ENCODE data around the gene LAPTM5. TPM values are rescaled to one million over a fixed set of nuclear protein-coding genes. Genes with fewer than 3 reads are reported as not detected.

LAPTM5 gene
- total RNA-seq, 2 donors from 2014 or later = 563 to 601 TPM

DNA sequence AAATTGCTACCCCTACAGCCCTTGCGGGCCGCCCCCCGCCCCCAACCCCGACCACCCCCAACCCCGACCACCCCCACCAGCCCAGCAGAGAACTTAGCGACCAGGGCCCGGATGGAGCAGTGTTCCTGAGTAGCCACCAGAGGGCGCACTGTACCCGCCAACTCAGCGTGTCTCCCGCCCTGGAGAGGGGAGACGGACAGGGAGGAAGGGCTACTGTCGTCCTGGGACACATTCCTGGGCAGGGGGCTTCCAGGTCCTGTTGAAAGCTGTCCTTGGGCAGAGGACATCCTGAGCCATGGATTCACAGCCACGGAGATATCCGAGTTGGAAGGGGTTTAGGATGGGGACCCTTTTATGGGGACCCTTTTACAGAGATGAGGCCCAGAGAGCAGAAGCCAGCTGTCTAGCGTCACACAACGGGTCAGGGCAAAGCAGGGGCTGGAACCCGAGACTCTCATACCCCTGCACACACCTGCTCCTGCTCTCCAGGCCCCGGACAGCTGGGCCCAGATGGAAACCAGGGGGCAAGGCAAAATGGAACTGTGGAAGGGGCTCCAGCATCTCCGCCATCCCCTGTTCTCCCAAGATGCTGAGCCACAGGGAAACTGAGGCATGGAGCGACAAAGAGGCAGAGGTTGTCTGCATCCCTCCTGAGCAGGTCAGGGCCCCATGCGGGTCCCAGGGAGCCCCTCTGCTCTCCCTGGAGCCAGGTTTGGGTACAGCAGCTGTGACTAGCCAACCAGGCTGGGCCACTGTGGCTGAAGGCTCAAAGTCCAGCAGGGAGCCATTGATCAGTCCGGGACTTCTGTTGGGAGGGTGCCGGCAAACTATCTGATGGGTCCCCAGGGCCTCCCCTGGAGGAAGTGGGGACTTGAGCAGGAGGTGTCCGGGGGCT, 25.0 kb upstream of the LAPTM5 start:
- Mint-ChIP-seq H3K36me3 (ENCODE audit: low read depth) (no peaks in the 10 kb centered on the region), H3K27ac (peak overlapping the region; percentile 74), H3K4me3 (peak overlapping the region; percentile 55), H3K4me1 (peaks cover 19% of the 10 kb centered on the region), H3K27me3 (peaks cover 3% of the 10 kb centered on the region)
- ATAC-seq (peak; percentile 77), DNase-seq (peak; percentile 60 to 66 (median 60))
- H3K9me3 ChIP-seq (ENCODE audit: control insufficient read depth, low read length, poor library complexity, severe bottlenecking) = no peaks in the 10 kb centered on the region

DNA sequence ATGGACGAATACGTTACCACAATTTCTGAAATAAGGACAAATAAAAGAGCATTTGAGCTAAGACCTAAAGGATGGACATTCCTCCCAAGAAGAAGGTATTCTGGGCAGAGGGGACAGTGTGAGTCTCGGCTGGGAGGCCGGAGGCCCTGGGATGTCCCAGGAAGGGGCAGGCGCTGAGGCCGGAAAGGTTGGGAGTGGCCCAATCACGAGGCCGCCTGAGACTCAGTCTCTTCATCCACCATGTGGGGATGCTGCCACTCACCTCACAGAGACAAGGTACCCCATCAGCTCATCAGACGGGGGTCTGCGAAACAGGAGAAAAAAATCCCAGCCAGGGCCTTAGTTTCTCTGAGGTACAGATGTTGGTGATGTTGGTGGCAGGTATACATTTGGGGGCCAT, 24.3 kb upstream of the LAPTM5 start:
- Mint-ChIP-seq H3K4me3 (peak overlapping the region; percentile 55), H3K27ac (peak overlapping the region; percentile 74), H3K36me3 (ENCODE audit: low read depth) (no peaks in the 10 kb centered on the region), H3K4me1 (peaks cover 19% of the 10 kb centered on the region), H3K27me3 (no peaks in the 10 kb centered on the region)
- ATAC-seq = no peak
- no peaks in the 10 kb centered on the region for H3K9me3 ChIP-seq (ENCODE audit: control insufficient read depth, low read length, poor library complexity, severe bottlenecking)
- no peak for DNase-seq

DNA sequence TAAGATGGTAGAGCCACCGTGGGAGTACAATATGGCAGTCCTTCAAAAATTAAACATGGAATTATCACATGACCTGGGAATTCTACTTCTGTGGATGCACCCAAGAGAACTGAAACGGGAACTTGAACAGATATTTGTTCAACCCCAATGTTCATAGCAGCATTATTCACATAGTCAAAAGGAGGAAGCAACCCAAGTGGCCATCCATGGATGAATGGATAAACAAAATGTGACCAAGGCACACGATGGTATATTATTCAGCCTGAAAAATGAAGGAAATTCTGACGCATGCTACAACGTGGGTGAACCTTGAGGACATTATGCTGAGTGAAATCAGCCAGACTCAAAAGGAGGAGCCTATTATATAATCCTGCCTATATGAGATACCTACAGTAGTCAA, 22.8 kb upstream of the LAPTM5 start:
- H3K9me3 ChIP-seq (ENCODE audit: control insufficient read depth, low read length, poor library complexity, severe bottlenecking) = no peaks in the 10 kb centered on the region
- no peaks in the 10 kb centered on the region for H3K36me3 Mint-ChIP-seq (ENCODE audit: low read depth)
- ATAC-seq = peak; percentile 19
- peaks cover 19% of the 10 kb centered on the region for H3K4me1 Mint-ChIP-seq
- H3K27me3 Mint-ChIP-seq = no peaks in the 10 kb centered on the region
- no peak overlapping the region for H3K4me3 Mint-ChIP-seq
- H3K27ac Mint-ChIP-seq = no peak overlapping the region
- DNase-seq = no peak

DNA sequence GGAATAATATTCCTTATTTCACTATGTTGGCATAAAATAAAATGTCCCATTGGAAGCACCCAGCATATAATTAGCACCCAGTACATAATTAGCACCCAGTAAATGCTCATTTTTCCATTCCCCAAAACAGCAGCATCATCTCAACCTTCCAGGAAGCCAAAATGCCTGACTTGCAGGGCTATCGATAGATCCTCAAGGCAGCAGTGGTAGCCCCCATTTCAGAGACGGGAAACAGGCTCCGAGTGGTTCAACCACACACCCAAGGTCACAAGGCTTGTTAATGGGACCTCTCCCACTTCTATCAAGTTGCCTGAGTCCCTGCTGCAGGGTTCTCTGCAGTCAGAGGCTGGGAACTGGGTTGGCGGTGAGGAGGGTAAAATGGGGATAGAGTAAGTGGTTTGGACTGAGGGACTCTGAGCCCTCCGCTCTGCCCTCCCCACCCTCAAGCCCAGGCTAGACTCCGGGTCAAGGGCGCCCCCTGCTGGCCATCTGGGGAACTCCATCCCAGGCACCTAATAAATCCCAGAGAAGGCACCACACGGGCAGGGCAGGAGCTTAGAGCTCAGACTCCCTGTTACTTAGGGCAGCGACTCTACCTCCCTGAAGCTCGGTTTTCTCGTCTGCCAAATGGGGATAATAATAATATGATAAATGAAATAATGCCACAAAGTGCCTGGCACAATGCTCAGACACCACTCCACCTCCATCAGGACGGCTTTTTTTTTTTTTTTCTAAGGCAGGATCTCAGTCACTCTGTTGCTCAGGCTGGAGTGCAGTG, 21.9 kb upstream of the LAPTM5 start:
- peak; percentile 83 for ATAC-seq
- Mint-ChIP-seq H3K36me3 (ENCODE audit: low read depth) (no peaks in the 10 kb centered on the region), H3K4me1 (peaks cover 19% of the 10 kb centered on the region), H3K4me3 (peak overlapping the region; percentile 53), H3K27me3 (no peaks in the 10 kb centered on the region), H3K27ac (peak overlapping the region; percentile 81)
- peak; percentile 80 to 93 (median 84) for DNase-seq
- H3K9me3 ChIP-seq (ENCODE audit: control insufficient read depth, low read length, poor library complexity, severe bottlenecking) = no peaks in the 10 kb centered on the region

DNA sequence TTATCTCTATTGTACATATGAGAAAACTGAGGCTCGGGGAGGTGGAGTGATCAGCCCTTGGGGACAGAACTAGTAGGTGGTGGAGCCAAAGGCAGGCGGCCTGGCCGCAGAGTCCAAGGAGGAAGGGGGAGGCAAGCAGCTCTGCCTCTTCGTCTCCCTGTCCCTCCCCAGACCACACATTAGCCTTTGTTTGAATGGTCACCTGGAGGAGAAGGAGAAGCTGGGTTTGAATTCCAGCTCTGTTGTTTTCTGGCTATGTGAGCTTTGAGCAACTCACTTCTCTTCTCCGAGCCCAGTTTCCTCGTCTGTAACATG, 21.4 kb upstream of the LAPTM5 start:
- ATAC-seq (no peak), DNase-seq (no peak)
- H3K27ac Mint-ChIP-seq = peak overlapping the region; percentile 81
- H3K36me3 Mint-ChIP-seq (ENCODE audit: low read depth) = no peaks in the 10 kb centered on the region
- no peaks in the 10 kb centered on the region for H3K27me3 Mint-ChIP-seq
- peaks cover 19% of the 10 kb centered on the region for H3K4me1 Mint-ChIP-seq
- no peaks in the 10 kb centered on the region for H3K9me3 ChIP-seq (ENCODE audit: control insufficient read depth, low read length, poor library complexity, severe bottlenecking)
- no peak overlapping the region for H3K4me3 Mint-ChIP-seq

DNA sequence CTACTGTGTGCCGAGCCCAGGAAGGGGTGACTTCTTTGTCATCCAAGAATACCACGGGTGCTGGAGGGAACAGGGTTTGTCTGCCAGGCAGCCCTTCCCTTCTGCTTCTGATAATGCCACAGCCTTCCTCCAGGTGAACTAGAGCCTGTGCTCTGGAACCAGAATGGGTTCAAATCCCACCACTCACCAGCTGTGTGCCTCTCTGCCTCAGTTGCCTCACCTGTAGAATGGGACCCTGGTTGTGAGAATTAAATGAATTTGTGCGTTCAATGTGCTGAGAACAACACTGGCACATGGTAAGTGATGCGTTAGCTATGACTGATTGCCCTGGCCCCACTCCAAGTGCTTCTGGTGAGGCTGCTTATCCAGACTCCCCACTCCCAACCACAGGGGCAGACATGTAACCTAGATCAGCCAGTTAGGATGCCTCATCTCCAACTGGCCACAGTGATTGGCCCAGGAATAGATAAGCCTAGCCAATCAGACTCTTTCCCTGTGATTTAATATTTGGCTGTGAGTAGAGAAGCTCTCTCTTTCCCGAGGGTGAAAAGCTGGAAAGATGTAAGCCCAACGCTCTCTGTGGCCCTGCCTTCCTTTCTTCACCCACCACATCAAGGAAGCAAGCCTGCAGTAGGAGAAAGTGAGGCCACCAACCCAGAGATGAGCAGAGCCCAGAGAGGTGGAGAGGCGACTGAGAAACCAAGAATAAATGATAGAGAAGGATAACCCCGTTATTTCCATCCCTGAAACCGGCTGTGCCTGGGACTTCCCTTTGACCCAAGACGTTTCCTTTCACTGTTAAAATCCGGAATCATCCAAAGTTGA, 20.8 kb upstream of the LAPTM5 start:
- Mint-ChIP-seq H3K27me3 (no peaks in the 10 kb centered on the region), H3K27ac (peak overlapping the region; percentile 81), H3K36me3 (ENCODE audit: low read depth) (no peaks in the 10 kb centered on the region), H3K4me3 (no peak overlapping the region), H3K4me1 (peaks cover 19% of the 10 kb centered on the region)
- no peaks in the 10 kb centered on the region for H3K9me3 ChIP-seq (ENCODE audit: control insufficient read depth, low read length, poor library complexity, severe bottlenecking)
- ATAC-seq (no peak), DNase-seq (no peak)

DNA sequence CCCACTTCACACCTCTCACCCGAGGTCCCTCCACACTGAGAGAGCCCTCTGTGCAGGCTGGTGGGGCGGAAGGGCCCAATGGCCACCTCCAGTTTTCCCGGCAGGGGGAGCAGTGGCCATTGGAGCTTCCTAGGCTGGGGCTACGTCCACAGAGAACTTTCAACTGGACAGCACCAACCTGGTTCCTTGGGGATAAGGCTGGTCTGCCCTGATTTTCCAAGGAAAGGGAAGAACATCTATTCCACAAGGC, 20.3 kb upstream of the LAPTM5 start:
- Mint-ChIP-seq H3K4me3 (no peak overlapping the region), H3K4me1 (peaks cover 19% of the 10 kb centered on the region), H3K27ac (no peak overlapping the region), H3K36me3 (ENCODE audit: low read depth) (no peaks in the 10 kb centered on the region), H3K27me3 (no peaks in the 10 kb centered on the region)
- DNase-seq (no peak), ATAC-seq (no peak)
- H3K9me3 ChIP-seq (ENCODE audit: control insufficient read depth, low read length, poor library complexity, severe bottlenecking) = no peaks in the 10 kb centered on the region

DNA sequence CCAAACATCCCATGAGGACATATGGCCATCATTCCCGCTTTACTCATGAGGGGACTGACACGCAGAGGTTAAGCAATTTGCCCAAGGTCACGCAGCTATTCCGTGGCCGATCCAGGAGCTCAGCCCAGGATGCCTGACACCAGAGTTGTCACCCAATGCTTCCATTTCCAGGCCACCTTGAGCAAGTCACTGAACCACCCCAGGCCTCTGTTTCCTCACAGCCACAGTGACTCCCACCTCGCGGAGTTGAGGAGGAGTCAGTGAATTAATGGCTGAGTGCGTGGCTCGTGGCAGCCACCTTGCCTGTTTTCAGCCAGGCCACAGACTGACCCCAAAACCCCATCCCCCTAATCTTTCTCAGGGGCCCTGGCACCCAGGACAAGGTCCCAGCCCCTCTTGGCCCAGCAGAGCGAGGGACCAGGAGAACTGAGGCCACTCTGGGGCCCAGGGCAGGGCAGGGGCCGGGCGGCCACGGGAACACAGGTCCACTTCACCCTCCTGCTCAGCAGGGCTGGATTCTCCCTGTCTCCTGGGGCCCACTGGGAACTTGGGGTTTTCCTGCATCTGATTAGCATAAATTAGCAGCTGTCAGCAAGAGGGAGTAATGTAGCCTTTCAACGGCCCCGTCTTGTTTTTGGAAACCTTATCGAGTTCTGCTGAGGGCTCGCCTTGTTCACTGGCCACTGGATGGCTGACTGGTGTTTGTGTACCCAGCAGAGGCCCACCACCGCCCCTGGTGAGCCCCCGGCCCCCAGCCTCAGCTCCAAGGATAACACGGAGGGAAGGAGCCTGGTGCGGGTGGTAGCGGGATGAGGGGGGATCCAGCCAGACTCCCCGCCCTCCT, 19.7 kb upstream of the LAPTM5 start:
- ATAC-seq = no peak
- Mint-ChIP-seq H3K4me3 (no peak overlapping the region), H3K27ac (no peak overlapping the region), H3K36me3 (ENCODE audit: low read depth) (no peaks in the 10 kb centered on the region), H3K4me1 (peaks cover 15% of the 10 kb centered on the region), H3K27me3 (no peaks in the 10 kb centered on the region)
- no peaks in the 10 kb centered on the region for H3K9me3 ChIP-seq (ENCODE audit: control insufficient read depth, low read length, poor library complexity, severe bottlenecking)
- no peak for DNase-seq

DNA sequence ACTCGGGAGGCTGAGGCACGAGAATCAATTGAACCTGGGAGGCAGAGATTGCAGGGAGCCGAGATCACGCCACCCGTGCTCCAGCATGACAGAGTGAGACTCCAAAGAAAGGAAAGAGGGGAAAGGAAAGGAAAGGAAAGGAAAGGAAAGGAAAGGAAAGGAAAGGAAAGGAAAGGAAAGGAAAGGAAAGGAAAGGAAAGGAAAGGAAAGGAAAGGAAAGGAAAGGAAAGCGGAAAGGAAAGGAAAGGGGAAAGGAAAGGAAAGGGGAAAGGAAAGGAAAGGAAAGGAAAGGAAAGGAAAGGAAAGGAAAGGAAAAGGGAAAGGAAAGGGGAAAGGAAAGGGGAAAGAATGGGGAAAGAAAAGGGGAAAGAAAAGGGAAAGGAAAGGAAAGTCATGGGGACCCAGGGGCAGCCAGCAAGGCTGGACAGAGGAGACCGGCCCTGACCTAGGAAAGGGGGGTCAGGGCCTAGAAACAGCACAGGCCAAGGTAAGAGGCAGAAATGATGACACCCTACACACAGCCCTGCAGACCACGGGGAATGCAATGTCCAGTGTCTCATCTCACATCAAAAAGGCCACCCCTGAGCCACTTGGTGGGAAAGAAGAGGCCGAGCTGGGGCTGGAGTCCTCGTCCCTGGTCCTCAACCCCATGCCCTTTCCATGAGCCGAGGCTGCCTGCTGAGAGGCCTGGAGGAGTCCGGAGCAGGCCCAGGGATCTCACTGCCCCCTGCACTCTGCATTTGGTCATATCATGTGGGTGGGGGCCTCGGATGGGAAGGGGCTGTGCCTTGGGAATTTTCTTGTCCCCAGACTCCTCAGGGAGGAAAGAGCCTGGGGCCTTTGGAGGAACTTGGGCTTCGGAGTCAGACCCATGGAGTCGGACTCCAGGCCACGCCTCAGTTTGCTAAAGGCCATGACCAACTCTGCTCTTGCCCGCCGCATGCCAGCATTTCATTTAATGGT, 18.8 kb upstream of the LAPTM5 start:
- no peaks in the 10 kb centered on the region for H3K9me3 ChIP-seq (ENCODE audit: control insufficient read depth, low read length, poor library complexity, severe bottlenecking)
- H3K27me3 Mint-ChIP-seq = no peaks in the 10 kb centered on the region
- H3K27ac Mint-ChIP-seq = no peak overlapping the region
- no peak for ATAC-seq
- peaks cover 15% of the 10 kb centered on the region for H3K4me1 Mint-ChIP-seq
- H3K36me3 Mint-ChIP-seq (ENCODE audit: low read depth) = no peaks in the 10 kb centered on the region
- H3K4me3 Mint-ChIP-seq = no peak overlapping the region
- no peak for DNase-seq

DNA sequence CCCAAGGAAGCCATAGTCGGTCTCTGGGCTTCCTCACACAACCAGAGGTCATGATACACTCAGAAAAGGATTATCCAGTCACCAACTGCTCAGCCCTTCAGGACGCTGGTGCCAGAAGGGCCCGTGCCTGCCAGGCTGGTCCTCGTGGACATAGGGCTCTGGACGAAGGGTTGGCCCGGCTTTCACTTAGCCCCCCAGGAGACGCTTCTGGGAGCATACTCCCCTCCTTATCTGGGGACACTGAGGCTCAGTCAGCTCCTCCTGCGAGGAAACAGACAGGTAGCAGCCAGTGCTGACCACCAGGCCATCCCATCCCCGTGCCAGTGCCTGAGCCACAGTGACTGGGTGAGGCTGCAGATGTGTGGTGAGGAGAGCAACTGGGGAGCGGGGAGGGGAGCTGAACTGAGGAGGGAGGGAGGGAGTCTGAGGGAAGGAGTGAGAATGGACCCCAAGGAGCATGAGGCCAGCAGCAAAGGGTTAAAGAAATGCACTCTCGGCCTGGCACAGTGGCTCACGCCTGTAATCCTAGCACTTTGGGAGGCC, 17.9 kb upstream of the LAPTM5 start:
- Mint-ChIP-seq H3K27ac (no peak overlapping the region), H3K4me3 (no peak overlapping the region), H3K4me1 (peaks cover 13% of the 10 kb centered on the region), H3K36me3 (ENCODE audit: low read depth) (no peaks in the 10 kb centered on the region), H3K27me3 (no peaks in the 10 kb centered on the region)
- ATAC-seq (no peak), DNase-seq (no peak)
- H3K9me3 ChIP-seq (ENCODE audit: control insufficient read depth, low read length, poor library complexity, severe bottlenecking) = no peaks in the 10 kb centered on the region

DNA sequence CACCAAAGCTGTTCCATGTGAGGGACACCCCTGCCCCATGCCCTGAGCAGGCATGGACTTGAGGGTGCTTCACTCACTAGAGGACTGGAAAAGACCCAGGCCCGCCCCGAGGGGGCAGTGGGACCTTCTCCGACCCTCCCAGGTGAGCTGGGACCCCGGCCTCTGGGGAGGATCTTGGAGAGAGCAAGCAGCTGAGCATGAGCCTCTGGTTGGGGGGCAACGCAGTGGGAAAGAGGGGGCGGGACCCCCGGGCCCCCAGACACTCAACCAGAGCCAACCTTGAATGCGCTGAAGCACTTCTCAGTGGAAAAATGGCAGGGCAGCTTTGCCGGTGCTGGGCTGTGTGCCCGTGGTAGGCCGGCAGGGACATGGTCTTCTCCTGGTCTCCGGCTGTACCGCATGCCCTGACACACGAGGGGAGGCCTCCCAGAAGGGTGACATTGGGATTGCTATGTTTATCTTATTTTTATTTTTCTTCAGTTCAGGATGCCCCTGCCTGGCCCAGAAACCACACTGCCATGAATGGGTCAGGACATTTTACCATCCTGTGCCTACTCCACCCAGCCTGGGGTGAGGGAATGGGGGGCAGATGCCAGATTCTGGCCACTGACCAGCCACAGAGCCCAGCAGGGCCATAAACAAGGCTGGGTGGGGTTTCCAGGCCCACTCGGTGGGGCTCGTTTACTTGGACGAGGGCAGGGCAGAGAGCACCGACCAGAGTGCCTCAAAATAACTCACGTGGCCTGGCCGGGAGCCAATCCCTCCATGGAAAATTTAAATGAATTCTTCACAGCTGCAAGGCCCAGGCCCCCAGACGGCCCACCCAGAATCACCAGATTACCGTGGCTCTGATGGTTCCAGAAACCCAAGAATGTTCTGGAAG, 17.2 kb upstream of the LAPTM5 start:
- ATAC-seq = no peak
- peaks cover 13% of the 10 kb centered on the region for H3K4me1 Mint-ChIP-seq
- no peaks in the 10 kb centered on the region for H3K27me3 Mint-ChIP-seq
- H3K27ac Mint-ChIP-seq = no peak overlapping the region
- no peaks in the 10 kb centered on the region for H3K9me3 ChIP-seq (ENCODE audit: control insufficient read depth, low read length, poor library complexity, severe bottlenecking)
- no peaks in the 10 kb centered on the region for H3K36me3 Mint-ChIP-seq (ENCODE audit: low read depth)
- no peak overlapping the region for H3K4me3 Mint-ChIP-seq
- DNase-seq = no peak

All from T-helper 17 cell (primary cell).